ENCODE data around the gene DACH1.

Gene DACH1

GRCh38 chr13:71499944-71500514, 367.0 kb downstream of the DACH1 start:
- DNase-seq (ENCODE audit: low read depth) = no peak

GRCh38 chr13:71499235-71499634, 367.8 kb downstream of the DACH1 start:
- H3K4me3 ChIP-seq (ENCODE audit: control insufficient read depth, low read depth, low read length) = no peak overlapping the region
- no peak for TF ChIP-seq CTCF (conservative IDR thresholded peaks at IDR 0.05; ENCODE audit: control insufficient read depth, insufficient read depth, low read depth, low read length)
- DNase-seq (ENCODE audit: low read depth) = no peak

More at GRCh38 chr13:71499944-71500514, 367.0 kb downstream of the DACH1 start:
- H3K4me3 ChIP-seq (ENCODE audit: control insufficient read depth, low read depth, low read length) = no peak overlapping the region
- no peak for TF ChIP-seq CTCF (conservative IDR thresholded peaks at IDR 0.05; ENCODE audit: control insufficient read depth, insufficient read depth, low read depth, low read length)

GRCh38 chr13:71493189-71493588, 373.8 kb downstream of the DACH1 start:
- TF ChIP-seq CTCF (conservative IDR thresholded peaks at IDR 0.05; ENCODE audit: control insufficient read depth, insufficient read depth, low read depth, low read length) = no peak
- DNase-seq (ENCODE audit: low read depth) = no peak
- H3K4me3 ChIP-seq (ENCODE audit: control insufficient read depth, low read depth, low read length) = no peak overlapping the region

GRCh38 chr13:71492346-71492871, 374.6 kb downstream of the DACH1 start:
- no peak for DNase-seq (ENCODE audit: low read depth)
- no peak for TF ChIP-seq CTCF (conservative IDR thresholded peaks at IDR 0.05; ENCODE audit: control insufficient read depth, insufficient read depth, low read depth, low read length)
- no peak overlapping the region for H3K4me3 ChIP-seq (ENCODE audit: control insufficient read depth, low read depth, low read length)

GRCh38 chr13:71491010-71491409, 376.0 kb downstream of the DACH1 start:
- no peak overlapping the region for H3K4me3 ChIP-seq (ENCODE audit: control insufficient read depth, low read depth, low read length)
- DNase-seq (ENCODE audit: low read depth) = no peak
- TF ChIP-seq CTCF (conservative IDR thresholded peaks at IDR 0.05; ENCODE audit: control insufficient read depth, insufficient read depth, low read depth, low read length) = no peak

GRCh38 chr13:71489041-71489440, 378.0 kb downstream of the DACH1 start:
- no peak overlapping the region for H3K4me3 ChIP-seq (ENCODE audit: control insufficient read depth, low read depth, low read length)
- TF ChIP-seq CTCF (conservative IDR thresholded peaks at IDR 0.05; ENCODE audit: control insufficient read depth, insufficient read depth, low read depth, low read length) = no peak
- DNase-seq (ENCODE audit: low read depth) = no peak
